HG02642 (cell line): ENCODE data around the gene PTPN11.
A peak's percentile ranks its signal among the peaks of the same experiment; 100 is the strongest.
"Not testable (repeated sequence)": the region's sequence is repeated elsewhere in the genome, so short reads cannot be mapped to it uniquely, and the experiment has no call there.

ENCODE experiments used
- ATAC-seq: cut with Tn5 transposase; IDR thresholded peaks from one replicate; pipeline ENCODE4 v1.9.1; 2021; ENCODE audit warnings: mild to moderate bottlenecking; ENCODE audit not compliant: unreplicated experiment, poor library complexity

Gene PTPN11

DNA sequence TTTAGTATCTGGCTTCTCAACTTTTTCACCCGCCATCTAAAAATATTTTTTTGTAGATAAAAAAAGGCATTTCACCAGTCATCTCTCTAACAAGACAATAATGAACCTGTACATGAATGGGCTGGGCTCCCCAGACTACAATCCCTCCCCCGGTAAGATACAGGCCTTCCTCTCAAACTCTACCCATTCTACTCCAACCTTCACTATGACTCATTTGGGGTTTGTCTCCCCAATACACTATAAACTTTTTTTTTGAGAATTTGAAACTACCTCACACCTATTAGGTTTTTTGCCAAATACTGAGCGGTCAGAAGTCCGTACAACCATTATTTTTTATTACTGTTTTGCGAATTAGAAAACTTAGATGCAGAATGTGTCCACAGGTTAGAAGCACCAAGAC is 10.1 kb upstream of the PTPN11 start:
- no peak for ATAC-seq

DNA sequence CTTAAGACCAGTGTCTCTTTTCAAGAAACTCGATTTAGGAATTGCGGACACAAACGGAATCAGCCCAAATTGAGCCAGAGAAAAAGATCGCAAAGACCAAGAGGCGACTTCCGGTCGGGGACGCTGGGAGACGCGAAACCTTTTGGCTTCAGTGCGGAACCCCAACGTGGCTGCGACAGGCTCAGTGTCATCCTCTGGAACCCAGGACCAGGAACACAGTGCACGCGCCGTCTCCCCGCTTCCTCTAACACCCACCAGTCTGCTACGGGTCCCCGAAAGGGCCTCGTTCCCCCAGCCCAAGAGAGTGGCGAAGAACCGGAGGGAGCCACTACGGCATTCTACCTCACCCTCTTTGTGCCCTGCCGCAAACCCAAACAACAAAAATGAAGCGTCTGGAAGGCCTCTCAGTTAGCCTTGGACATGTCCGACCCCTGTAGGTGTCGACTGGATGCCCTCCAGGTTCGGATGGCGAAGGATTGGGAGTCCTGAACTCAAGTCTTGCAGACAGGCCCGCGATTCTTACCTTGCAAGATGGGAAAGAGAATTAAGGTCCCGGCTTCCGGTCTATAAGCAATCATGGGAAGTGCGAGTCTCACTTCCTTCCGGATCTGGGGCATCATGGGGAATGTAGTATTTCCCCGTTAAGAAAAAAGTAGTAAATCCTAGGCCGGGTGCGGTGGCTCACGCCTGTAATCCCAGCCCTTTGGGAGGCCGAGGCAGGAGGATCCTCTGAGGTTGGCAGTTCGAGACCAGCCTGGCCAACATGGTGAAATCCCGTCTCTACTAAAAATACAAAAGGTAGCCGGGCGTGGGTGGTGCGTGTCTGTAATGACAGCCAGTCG is 9.5 kb upstream of the PTPN11 start, which contains the start of gene RPL6:
Gene RPL6, minus strand, starts transcription at position 542 of the 842 bp plus-strand sequence. CDS start 949 bp downstream, outside the sequence.
- ATAC-seq: peak; percentile 79

DNA sequence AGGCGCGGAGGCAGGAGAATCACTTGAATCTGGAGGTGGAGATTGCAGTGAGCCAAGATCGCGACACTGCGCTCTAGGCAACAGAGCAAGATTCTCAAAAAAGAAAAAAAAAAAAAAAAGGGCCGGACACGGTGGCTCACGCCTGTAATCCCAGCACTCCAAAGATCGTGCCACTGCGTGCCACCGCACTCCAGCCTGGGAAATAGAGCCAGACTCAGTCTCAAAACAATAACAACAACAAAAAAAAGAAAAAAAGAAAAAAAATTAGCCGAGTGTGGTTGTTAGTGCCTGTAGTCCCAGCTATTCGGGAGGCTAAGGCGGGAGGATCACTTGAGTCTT is 8.9 kb upstream of the PTPN11 start:
- ATAC-seq: no peak

DNA sequence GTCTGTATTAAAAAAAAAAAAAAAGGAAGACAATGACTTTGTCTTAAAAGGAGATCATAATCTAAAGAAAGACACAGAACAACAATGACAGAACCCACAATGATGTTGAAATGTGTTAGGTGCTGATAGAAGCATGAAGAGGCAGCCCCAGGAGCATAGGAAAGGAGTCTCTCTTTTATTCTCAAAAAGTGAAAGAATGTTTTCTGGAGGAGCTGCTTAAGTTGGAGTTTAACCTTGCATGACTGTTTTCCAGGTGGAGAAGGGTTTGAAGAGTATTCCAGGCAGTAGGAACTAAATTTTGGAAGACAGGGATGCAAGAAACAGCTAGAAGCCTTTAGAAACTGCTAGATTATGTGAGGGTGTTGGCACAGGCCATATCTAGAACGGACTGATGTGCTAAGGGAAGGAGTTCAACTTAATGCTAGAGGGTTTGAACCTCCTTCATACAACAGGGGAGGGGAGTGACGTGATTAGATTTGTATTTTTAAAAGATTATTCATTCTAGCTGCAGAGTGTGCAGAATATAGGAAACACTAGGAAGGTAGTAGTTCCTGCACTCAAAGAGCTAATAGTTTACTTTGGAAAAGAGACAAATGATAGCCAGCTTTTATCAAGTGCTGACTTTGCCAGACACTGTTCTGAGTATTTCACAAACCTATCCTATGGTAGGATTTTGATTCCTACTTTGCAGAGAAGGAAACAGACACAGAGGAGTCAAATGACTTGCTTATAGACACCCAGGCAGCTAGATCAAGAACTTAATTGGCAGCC is 4.7 kb upstream of the PTPN11 start:
- ATAC-seq: no peak

DNA sequence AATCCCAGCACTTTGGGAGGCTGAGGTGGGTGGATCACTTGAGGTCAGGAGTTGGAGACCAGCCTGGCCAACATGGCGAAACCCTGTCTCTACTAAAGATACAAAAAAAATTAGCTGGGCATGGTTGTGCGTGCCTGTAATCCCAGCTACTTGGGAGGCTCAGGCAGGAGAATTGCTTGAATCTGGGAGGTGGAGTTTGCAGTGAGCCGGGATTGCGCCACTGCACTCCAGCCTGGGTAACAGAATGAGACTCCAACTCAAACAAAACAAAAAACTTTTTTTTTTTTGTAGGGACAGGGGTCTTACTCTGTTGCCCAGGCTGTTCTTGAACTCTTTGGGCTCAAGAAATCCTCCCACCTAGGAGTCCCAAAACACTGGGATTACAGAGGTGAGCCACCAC is 3.3 kb upstream of the PTPN11 start:
- not testable (repeated sequence) for ATAC-seq

DNA sequence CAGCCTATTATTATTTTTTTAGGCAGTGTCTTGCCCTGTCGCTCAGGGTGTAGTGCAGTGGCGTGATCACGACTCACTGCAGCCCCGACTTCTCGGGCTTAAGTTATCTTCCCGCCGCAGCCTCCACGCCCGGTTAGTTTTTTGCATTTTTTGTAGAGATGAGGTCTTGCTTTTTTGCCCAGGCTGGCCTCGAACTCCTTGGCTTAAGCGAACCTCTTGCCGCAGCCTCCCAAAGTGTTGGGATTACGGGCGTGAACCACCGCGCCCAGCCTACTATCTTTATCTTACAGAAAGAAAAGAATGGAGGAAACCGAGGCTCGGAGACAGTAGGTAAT is 507 bp upstream of the PTPN11 start:
- no peak for ATAC-seq

DNA sequence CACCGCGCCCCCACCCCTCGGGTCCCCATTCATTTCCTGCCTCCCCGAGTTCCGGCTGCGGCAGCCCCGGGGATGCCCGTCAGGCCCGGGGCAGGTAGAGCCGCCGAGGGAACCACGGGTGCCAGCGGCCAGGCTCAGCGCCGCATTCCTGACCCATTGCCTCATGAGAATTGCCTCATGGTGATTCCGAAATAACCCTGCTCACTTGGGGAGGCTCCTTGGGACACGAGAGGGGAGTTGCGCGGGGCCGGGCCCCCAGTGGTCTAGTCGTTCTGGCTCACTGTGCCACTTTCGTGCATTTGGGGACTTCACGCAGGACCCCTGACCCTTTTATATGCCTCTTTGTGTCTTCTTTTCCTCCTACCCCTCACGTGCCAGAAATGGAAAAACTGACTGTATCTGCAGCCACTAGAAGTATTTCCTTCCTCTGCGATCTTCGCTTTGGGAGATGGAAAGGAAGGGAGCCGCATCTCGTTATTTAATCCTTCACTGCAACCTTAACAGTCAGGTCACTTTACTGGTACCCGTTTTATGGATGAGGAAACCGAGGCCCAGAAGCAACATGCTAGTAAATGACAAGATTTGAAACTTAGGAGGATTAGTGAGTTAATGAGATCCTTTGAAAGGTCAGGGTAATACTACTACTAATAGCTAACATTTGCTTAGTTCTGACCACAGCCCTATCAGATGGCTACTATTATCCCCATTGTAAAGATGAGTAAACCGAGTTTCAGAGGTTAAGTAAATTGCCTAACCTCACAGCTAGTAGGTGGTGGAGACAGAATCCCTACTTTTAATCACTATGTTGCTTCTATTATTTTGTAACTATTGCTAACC is 768 bp downstream of the PTPN11 start:
- ATAC-seq: no peak

DNA sequence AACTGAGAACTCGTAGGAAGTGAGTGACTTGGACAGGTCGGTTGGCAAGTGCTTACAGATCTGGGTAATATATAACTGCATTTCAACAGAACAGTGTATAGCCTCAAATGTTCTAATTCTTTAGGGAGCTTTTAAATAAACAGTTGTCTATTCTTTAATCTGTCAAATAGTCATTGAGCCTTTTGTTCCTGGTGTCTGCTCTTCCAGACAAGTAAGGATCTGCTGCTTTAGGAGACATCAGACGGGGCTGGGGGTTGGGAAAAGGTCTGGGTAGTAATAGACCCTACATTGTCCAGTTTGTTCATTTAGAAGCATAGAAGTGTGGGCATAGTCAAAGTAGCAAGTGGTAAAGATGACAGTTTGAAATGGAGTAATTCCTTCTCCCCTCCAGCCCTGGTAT is 2.0 kb downstream of the PTPN11 start:
- ATAC-seq: no peak

DNA sequence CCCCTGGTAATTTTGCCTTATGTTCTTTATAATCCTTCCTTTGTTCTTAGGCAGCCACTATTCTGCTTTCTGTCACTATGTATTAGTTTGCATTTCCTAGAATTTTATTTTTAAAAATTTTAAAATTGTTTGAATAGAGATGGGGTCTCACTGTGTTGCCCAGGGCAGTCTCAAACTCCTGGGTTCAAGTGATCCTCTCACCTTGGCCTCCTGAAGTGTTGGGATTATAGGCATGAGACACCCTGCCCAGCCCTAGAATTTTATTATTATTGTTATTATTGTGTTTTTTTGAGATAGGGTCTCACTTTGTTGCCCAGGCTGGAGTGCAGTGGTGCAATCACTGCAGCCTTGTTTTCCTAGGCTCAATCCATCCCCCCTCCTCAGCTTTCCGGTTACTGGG is 2.6 kb downstream of the PTPN11 start:
- ATAC-seq: no peak

DNA sequence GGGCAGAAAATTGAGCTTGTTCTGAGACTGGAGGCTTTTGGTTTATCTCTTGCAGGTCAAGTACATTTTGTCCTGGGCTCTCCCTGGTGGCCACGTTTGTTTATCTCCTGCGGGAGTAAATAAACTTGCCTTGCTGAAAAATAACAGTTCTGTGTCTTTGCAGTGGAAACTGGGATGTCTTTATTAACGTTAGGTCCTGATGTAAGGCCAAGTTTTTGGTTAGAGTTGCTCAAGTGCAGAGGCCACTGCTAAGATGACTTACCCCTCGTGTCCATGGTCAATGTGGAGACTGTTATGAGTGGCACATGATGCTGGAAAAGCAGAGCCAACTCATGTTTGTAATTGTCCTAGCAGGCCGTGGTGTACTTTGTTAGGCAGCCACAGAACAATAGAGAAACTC is 3.8 kb downstream of the PTPN11 start:
- ATAC-seq: no peak

DNA sequence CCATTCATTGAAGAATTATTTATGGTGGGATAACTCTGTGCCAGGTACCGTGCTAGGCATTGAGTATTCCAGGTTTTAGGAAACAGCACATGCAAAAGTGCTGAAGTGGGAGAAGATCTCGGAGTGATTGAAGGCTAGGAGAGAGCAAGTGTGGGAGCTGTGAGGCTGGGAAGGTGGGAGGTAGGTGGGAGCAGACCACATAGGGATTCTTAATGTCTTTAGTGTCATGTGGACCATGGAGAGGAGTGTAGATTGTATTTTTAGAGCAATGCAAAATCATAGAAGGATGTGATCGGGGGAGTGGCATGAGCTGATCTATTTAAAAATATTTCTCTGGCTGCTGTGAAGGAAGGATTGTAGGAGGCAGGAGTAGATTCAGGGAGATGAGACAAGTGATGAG is 5.4 kb downstream of the PTPN11 start:
- ATAC-seq: no peak

DNA sequence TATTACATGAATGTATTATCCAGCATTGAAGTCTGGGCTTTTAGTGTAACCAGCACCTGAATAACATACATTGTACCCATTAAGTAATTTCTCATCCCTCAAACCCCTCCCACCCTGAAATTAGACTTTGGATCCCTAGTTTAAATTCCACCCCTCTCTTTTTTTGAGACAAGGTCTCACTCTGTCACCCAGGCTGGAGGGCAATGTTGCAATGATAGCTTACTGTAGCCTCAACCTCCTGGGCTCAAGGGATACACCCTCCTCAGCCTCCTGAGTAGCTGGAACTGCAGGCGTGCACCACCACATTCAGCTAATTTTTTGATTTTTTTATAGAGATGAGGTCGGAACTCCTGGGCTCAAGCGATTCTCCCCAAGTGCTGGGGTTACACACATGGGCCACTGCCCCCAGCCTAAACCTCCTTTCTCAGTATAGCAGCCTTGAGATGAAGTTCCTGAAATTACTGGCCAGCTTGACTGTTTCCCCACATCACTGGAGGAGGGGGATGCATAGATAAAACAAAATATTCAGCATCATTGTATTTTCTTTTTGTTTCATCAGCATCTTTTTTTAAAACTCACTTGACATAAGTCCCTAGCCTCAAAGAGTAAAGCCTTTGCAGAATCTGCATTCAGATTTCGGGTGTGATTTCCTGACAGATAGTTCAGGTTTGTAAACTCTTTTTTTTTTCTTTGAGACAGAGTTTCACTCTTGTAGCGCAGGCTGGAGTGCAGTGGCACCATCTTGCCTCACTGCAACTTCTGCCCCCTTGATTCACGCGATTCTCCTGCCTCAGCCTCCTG is 7.0 kb downstream of the PTPN11 start:
- ATAC-seq: no peak

DNA sequence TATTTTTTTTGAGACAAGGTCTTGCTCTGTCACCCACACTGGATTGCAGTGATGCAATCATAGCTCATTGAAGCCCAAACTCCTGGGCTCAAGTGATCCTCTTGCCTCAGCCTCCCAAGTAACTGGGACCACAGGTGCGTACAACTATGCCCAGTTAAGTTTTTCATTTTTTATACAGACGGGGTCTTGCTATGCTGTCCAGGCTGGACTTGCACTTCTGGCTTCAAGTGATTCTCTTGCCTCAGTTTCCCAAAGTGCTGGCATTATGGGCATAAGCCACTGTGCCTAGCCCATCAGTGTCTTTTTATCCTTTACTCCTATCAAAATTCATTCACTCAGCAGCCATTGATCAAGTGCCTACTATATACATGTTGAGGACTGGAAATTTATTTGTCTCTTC is 9.0 kb downstream of the PTPN11 start:
- no peak for ATAC-seq

DNA sequence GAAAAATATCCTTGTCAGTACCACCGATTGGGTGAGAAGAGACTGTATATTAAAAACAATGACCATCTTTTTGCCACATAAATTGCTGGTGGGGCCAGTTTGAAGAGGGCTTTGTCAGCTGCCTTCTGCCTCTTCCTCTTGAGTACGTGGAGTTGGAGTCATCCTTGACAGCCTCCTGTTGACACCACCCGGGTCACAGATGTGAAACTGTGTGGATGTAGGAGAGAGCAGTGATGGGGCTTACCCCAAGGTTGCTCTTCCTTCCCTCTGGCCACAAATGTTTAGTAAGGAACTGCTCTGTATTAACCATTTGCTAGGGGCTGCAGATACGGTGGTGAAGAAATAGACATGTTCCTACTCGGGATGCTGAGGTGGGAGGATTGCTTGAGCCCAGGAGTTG is 12.2 kb downstream of the PTPN11 start:
- ATAC-seq: no peak

DNA sequence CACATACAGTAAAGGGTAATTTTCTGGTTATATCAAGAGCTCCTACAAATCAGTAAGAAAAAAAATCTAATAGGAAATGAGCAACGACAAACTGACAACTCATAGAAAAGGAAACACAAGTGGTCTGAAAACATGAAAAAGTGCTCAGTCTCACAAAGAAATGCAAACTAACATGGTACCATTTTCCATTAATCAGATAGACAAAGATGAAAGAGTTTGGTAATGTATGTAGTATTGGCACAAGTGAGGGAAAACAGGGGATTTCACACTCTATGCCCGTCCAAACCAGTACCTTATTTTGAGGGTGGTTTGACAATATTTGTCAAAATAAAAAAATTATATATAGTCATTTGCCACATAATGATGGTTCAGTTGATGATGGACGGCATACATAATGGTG is 13.2 kb downstream of the PTPN11 start:
- ATAC-seq: no peak

DNA sequence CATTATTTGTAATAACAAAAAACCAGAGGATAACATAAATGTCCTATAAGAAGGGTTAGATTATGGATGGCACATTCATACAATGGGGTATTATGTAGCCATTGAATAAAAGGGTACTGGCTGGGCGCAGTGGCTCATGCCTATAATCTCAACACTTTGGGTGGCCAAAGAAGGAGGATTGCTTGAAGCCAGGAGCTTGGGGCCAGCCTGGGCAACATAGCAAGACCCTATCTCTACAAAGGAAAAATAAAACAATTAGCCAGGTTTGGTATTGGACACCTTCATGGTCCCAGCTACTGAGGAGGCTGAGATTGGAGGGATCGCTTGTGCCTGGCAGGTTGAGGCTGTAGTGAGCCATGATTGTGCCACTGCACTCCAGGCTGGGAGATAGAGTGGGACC is 14.8 kb downstream of the PTPN11 start:
- no peak for ATAC-seq

DNA sequence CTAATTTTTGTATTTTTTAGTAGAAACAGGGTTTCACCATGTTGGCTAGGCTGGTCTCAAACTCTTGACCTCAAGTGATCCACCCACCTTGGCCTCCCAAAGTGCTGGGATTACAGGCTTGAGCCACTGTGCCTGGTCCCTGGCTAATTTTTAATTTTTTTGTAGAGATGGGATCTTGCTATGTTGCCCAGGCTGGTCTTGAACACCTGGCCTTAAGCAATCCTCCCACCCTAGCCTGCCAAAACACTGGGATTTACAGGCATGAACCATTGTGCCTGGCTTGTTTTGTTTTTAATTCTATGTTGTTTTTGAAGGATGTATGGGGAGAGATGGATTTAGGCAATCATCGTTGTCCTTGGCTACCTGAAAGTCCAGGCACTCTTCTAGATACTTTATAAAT is 19.9 kb downstream of the PTPN11 start:
- ATAC-seq: not testable (repeated sequence)

DNA sequence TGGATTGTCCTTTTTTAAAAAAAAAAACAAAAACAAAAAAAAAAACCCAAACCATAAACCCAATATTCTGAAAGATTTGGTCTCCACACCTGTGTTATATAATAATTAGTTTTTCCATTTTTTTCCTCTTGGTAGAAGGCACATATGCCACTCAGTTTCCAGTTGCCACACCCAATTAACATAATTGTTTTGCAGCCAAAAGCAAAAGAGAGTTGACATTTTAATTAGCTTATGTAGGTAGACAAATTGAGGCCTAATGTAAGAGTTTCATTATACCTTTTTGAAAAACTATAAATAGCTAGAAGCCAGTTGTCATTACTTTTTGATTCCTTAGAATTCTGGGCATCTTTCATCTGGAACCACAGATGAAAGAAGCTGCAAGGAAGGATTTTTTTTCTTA is 21.0 kb downstream of the PTPN11 start:
- ATAC-seq: no peak

DNA sequence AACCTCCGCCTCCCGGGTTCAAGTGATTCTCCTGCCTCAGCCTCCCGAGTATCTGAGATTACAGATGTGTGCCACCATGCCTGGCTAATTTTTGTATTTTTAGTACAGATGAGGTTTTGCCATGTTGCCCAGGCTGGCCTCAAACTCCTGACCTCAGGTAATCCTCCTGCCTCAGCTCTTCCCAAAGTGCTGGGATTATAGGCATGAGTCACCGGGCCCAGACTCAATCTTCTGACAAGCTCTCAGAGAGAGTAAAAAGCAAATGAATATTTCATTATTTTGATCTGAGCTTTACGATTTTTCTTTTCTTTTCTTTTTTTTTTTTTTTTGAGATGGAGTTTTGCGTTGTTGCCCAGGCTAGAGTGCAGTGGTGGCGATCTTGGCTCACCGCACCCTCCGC is 21.9 kb downstream of the PTPN11 start:
- ATAC-seq: not testable (repeated sequence)

DNA sequence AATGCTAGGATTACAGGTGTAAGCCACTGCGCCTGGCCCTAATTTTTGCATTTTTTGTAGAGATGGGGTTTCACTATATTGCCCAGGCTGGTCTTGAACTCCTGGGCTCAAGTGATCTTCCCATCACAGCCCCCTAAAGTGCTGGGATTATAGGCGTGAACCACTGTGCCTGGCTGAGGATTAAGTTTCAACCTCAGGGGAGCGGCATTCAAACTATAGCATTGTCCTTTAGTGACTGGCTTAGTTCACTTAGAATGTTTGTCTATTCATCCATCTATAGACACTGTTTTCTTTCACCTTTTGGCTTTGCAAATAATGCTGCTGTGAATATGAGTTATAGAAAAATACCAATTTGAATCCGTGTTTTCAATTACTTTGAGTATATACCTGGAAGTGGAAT is 25.2 kb downstream of the PTPN11 start:
- no peak for ATAC-seq
